ENCODE measurements around the gene EFCAB6. TPM values are rescaled to one million over a fixed set of nuclear protein-coding genes. Genes with fewer than 3 reads are reported as not detected.

Gene EFCAB6
- polyA plus RNA-seq, 4 donors: 0.34 to 1.9 TPM; not detected in 2

GRCh38 chr22:43830931-43831560 lies 18.9 kb upstream of the EFCAB6 start:
- no peak overlapping the region for H3K4me3 ChIP-seq (ENCODE audit: low read depth in 1 of 3, low read length in 3 of 3)
- DNase-seq (no peak), FAIRE-seq (no peak)
- H3K27ac ChIP-seq (ENCODE audit: low read depth in 1 of 3, low read length in 2 of 3): no peak overlapping the region
- H3K4me1 ChIP-seq (ENCODE audit: control insufficient read depth in 3 of 3, insufficient read depth in 2 of 3, low read depth in 1 of 3, low read length in 2 of 3): peaks cover 0 to 4% (median 0%) of the 10 kb centered on the region in 3 donors
- H3K27me3 ChIP-seq (ENCODE audit: control insufficient read depth in 3 of 3, insufficient read depth in 3 of 3, low read length in 3 of 3): no peaks in the 10 kb centered on the region
- H3K36me3 ChIP-seq (ENCODE audit: control insufficient read depth in 3 of 3, insufficient read depth in 2 of 3, low read depth in 1 of 3, low read length in 3 of 3): peaks cover 0 to 5% (median 0%) of the 10 kb centered on the region in 3 donors
- no peaks in the 10 kb centered on the region for H3K9me3 ChIP-seq (ENCODE audit: control insufficient read depth in 2 of 2, insufficient read depth in 1 of 2, low read depth in 1 of 2, low read length in 1 of 2)
- WGBS, 3 donors: 73 to 78% (median 73%) methylated on average over 12 of the region's 12 CpGs

- Histone ChIP-seq H3K27ac (ENCODE audit: low read depth in 1 of 3, low read length in 2 of 3) (no peak overlapping the region), H3K36me3 (ENCODE audit: control insufficient read depth in 3 of 3, insufficient read depth in 2 of 3, low read depth in 1 of 3, low read length in 3 of 3) (peaks cover 0 to 2% (median 0%) of the 10 kb centered on the region in 3 donors), H3K27me3 (ENCODE audit: control insufficient read depth in 3 of 3, insufficient read depth in 3 of 3, low read length in 3 of 3) (no peaks in the 10 kb centered on the region), H3K4me1 (ENCODE audit: control insufficient read depth in 3 of 3, insufficient read depth in 2 of 3, low read depth in 1 of 3, low read length in 2 of 3) (peaks cover 0 to 5% (median 0%) of the 10 kb centered on the region in 3 donors), H3K9me3 (ENCODE audit: control insufficient read depth in 2 of 2, insufficient read depth in 1 of 2, low read depth in 1 of 2, low read length in 1 of 2) (no peaks in the 10 kb centered on the region), H3K4me3 (ENCODE audit: low read depth in 1 of 3, low read length in 3 of 3) (no peak overlapping the region)
- DNase-seq (no peak), FAIRE-seq (no peak)
- 73 to 80% (median 78%) methylated on average over 33 of the region's 33 CpGs for WGBS, 3 donors
These were observed 18.1 kb upstream of the EFCAB6 start for GRCh38 chr22:43829904-43830851.

- no peak overlapping the region for H3K4me3 ChIP-seq (ENCODE audit: low read depth in 1 of 3, low read length in 3 of 3)
- no peak overlapping the region for H3K27ac ChIP-seq (ENCODE audit: low read depth in 1 of 3, low read length in 2 of 3)
- DNase-seq (no peak), FAIRE-seq (no peak)
- 55 to 69% (median 64%) methylated on average over 20 of the region's 20 CpGs for WGBS, 3 donors
- peaks cover 0 to 5% (median 0%) of the 10 kb centered on the region in 3 donors for H3K4me1 ChIP-seq (ENCODE audit: control insufficient read depth in 3 of 3, insufficient read depth in 2 of 3, low read depth in 1 of 3, low read length in 2 of 3)
- no peaks in the 10 kb centered on the region for H3K9me3 ChIP-seq (ENCODE audit: control insufficient read depth in 2 of 2, insufficient read depth in 1 of 2, low read depth in 1 of 2, low read length in 1 of 2)
- H3K36me3 ChIP-seq (ENCODE audit: control insufficient read depth in 3 of 3, insufficient read depth in 2 of 3, low read depth in 1 of 3, low read length in 3 of 3): peaks cover 0 to 2% (median 0%) of the 10 kb centered on the region in 3 donors
- no peaks in the 10 kb centered on the region for H3K27me3 ChIP-seq (ENCODE audit: control insufficient read depth in 3 of 3, insufficient read depth in 3 of 3, low read length in 3 of 3)
These were observed 17.1 kb upstream of the EFCAB6 start for GRCh38 chr22:43828998-43829782.

GRCh38 chr22:43828725-43828997 lies 16.6 kb upstream of the EFCAB6 start:
- Histone ChIP-seq H3K9me3 (ENCODE audit: control insufficient read depth in 2 of 2, insufficient read depth in 1 of 2, low read depth in 1 of 2, low read length in 1 of 2) (no peaks in the 10 kb centered on the region), H3K36me3 (ENCODE audit: control insufficient read depth in 3 of 3, insufficient read depth in 2 of 3, low read depth in 1 of 3, low read length in 3 of 3) (peaks cover 0 to 2% (median 0%) of the 10 kb centered on the region in 3 donors), H3K27me3 (ENCODE audit: control insufficient read depth in 3 of 3, insufficient read depth in 3 of 3, low read length in 3 of 3) (no peaks in the 10 kb centered on the region), H3K4me3 (ENCODE audit: low read depth in 1 of 3, low read length in 3 of 3) (no peak overlapping the region), H3K4me1 (ENCODE audit: control insufficient read depth in 3 of 3, insufficient read depth in 2 of 3, low read depth in 1 of 3, low read length in 2 of 3) (peaks cover 0 to 5% (median 0%) of the 10 kb centered on the region in 3 donors), H3K27ac (ENCODE audit: low read depth in 1 of 3, low read length in 2 of 3) (no peak overlapping the region)
- no peak for FAIRE-seq
- no peak for DNase-seq
- WGBS, 3 donors: 80 to 83% (median 81%) methylated on average over 6 of the region's 6 CpGs

GRCh38 chr22:43827926-43828724 lies 16.0 kb upstream of the EFCAB6 start:
- 82 to 89% (median 85%) methylated on average over 16 of the region's 16 CpGs for WGBS, 3 donors
- peaks cover 0 to 2% (median 0%) of the 10 kb centered on the region in 3 donors for H3K36me3 ChIP-seq (ENCODE audit: control insufficient read depth in 3 of 3, insufficient read depth in 2 of 3, low read depth in 1 of 3, low read length in 3 of 3)
- H3K27me3 ChIP-seq (ENCODE audit: control insufficient read depth in 3 of 3, insufficient read depth in 3 of 3, low read length in 3 of 3): no peaks in the 10 kb centered on the region
- peaks cover 0 to 9% (median 0%) of the 10 kb centered on the region in 3 donors for H3K4me1 ChIP-seq (ENCODE audit: control insufficient read depth in 3 of 3, insufficient read depth in 2 of 3, low read depth in 1 of 3, low read length in 2 of 3)
- DNase-seq (no peak), FAIRE-seq (no peak)
- H3K9me3 ChIP-seq (ENCODE audit: control insufficient read depth in 2 of 2, insufficient read depth in 1 of 2, low read depth in 1 of 2, low read length in 1 of 2): no peaks in the 10 kb centered on the region
- H3K4me3 ChIP-seq (ENCODE audit: low read depth in 1 of 3, low read length in 3 of 3): no peak overlapping the region
- no peak overlapping the region for H3K27ac ChIP-seq (ENCODE audit: low read depth in 1 of 3, low read length in 2 of 3)

GRCh38 chr22:43827003-43827735 lies 15.1 kb upstream of the EFCAB6 start:
- H3K27ac ChIP-seq (ENCODE audit: low read depth in 1 of 3, low read length in 2 of 3): no peak overlapping the region
- DNase-seq (no peak), FAIRE-seq (no peak)
- H3K9me3 ChIP-seq (ENCODE audit: control insufficient read depth in 2 of 2, insufficient read depth in 1 of 2, low read depth in 1 of 2, low read length in 1 of 2): no peaks in the 10 kb centered on the region
- H3K4me1 ChIP-seq (ENCODE audit: control insufficient read depth in 3 of 3, insufficient read depth in 2 of 3, low read depth in 1 of 3, low read length in 2 of 3): peaks cover 0 to 10% (median 0%) of the 10 kb centered on the region in 3 donors
- no peak overlapping the region for H3K4me3 ChIP-seq (ENCODE audit: low read depth in 1 of 3, low read length in 3 of 3)
- H3K36me3 ChIP-seq (ENCODE audit: control insufficient read depth in 3 of 3, insufficient read depth in 2 of 3, low read depth in 1 of 3, low read length in 3 of 3): no peaks in the 10 kb centered on the region
- peaks cover 0 to 2% (median 0%) of the 10 kb centered on the region in 3 donors for H3K27me3 ChIP-seq (ENCODE audit: control insufficient read depth in 3 of 3, insufficient read depth in 3 of 3, low read length in 3 of 3)
- 68 to 80% (median 77%) methylated on average over 13 of the region's 13 CpGs for WGBS, 3 donors

GRCh38 chr22:43826142-43827002 lies 14.3 kb upstream of the EFCAB6 start:
- 48 to 54% (median 49%) methylated on average over 16 of the region's 16 CpGs for WGBS, 3 donors
- Histone ChIP-seq H3K4me3 (ENCODE audit: low read depth in 1 of 3, low read length in 3 of 3) (no peak overlapping the region), H3K36me3 (ENCODE audit: control insufficient read depth in 3 of 3, insufficient read depth in 2 of 3, low read depth in 1 of 3, low read length in 3 of 3) (no peaks in the 10 kb centered on the region), H3K4me1 (ENCODE audit: control insufficient read depth in 3 of 3, insufficient read depth in 2 of 3, low read depth in 1 of 3, low read length in 2 of 3) (peaks cover 0 to 10% (median 0%) of the 10 kb centered on the region in 3 donors), H3K27me3 (ENCODE audit: control insufficient read depth in 3 of 3, insufficient read depth in 3 of 3, low read length in 3 of 3) (peaks cover 0 to 3% (median 0%) of the 10 kb centered on the region in 3 donors), H3K9me3 (ENCODE audit: control insufficient read depth in 2 of 2, insufficient read depth in 1 of 2, low read depth in 1 of 2, low read length in 1 of 2) (no peaks in the 10 kb centered on the region), H3K27ac (ENCODE audit: low read depth in 1 of 3, low read length in 2 of 3) (peak overlapping the region in 1 of 3 donors; percentile 22)
- DNase-seq (peak in 1 of 2 donors; percentile 34), FAIRE-seq (no peak)
